GM12801 (cell line): Measurements from ENCODE around the gene RLN3.

ENCODE experiments used
- CTCF ChIP-seq: IDR thresholded peaks from one replicate; pipeline ENCODE4 v1.5.1; 2011; ENCODE audit warnings: control low read depth; ENCODE audit not compliant: insufficient read length; ENCODE audit errors: extremely low read depth

RLN3 gene

GRCh38 chr19:13995878-13996765 is 31.8 kb upstream of the RLN3 start:
- no peak for TF ChIP-seq CTCF

- no peak for TF ChIP-seq CTCF
These were observed 30.9 kb upstream of the RLN3 start for GRCh38 chr19:13996928-13997630.

- TF ChIP-seq CTCF = no peak
These were observed 30.4 kb upstream of the RLN3 start for GRCh38 chr19:13997631-13997962.

- no peak for TF ChIP-seq CTCF
These were observed 29.5 kb upstream of the RLN3 start for GRCh38 chr19:13998426-13998825.

- TF ChIP-seq CTCF = no peak
These were observed 28.9 kb upstream of the RLN3 start for GRCh38 chr19:13999085-13999484.

- TF ChIP-seq CTCF = no peak
These were observed 27.1 kb upstream of the RLN3 start for GRCh38 chr19:14000691-14001375.

GRCh38 chr19:14002571-14003250 is 25.2 kb upstream of the RLN3 start:
- TF ChIP-seq CTCF = no peak
